Neural cell (in vitro differentiated cells): Measurements from ENCODE around the gene CPNE5. TPM values are rescaled to one million over a fixed set of nuclear protein-coding genes. Genes with fewer than 3 reads are reported as not detected.

ENCODE experiments used
- H2AFZ ChIP-seq: fragments of 200-600, 300-800 bp; sonication (generic), shearing (Covaris generic); 2 replicates; pipeline ENCODE4 v1.6.0; 2014; ENCODE audit warnings: low read depth, mild to moderate bottlenecking, antibody characterized with exemption, low read length, moderate library complexity
- H3F3A ChIP-seq: fragments of 200-600 bp; shearing (Covaris generic); 2 replicates; pipeline ENCODE4 v1.6.1; 2016; ENCODE audit warnings: mild to moderate bottlenecking, moderate library complexity, mixed read lengths, antibody characterized with exemption, low read length; ENCODE audit not compliant: insufficient read depth, poor library complexity, severe bottlenecking
- H3K27ac ChIP-seq: fragments of 200-600, 300-800 bp; sonication (generic), shearing (Covaris generic); 2 replicates; pipeline ENCODE4 v1.5.1; 2014; ENCODE audit warnings: mild to moderate bottlenecking, low read length, moderate library complexity
- H3K27me3 ChIP-seq: fragments of 300-800, 200-600 bp; sonication (generic), shearing (Covaris generic); 2 replicates; pipeline ENCODE4 v1.6.0; 2014; ENCODE audit warnings: mild to moderate bottlenecking, low read depth, low read length, moderate library complexity; ENCODE audit not compliant: insufficient read depth
- H3K36me3 ChIP-seq: fragments of 300-800, 200-600 bp; sonication (generic), shearing (Covaris generic); 2 replicates; pipeline ENCODE4 v1.5.1; 2014; ENCODE audit warnings: mild to moderate bottlenecking, antibody characterized with exemption, low read length, moderate library complexity; ENCODE audit not compliant: insufficient read depth
- H3K4me2 ChIP-seq: fragments of 300-800, 200-600 bp; sonication (generic), shearing (Covaris generic); 2 replicates; pipeline ENCODE4 v1.6.0; 2014; ENCODE audit warnings: mild to moderate bottlenecking, low read length
- H3K4me3 ChIP-seq: fragments of 300-800, 200-600 bp; sonication (generic), shearing (Covaris generic); 2 replicates; pipeline ENCODE4 v1.5.1; 2014; ENCODE audit warnings: mild to moderate bottlenecking, low read length, moderate library complexity
- H3K79me2 ChIP-seq: fragments of 200-600 bp; shearing (Covaris generic); replicated peaks from 2 replicates; pipeline ENCODE4 v1.6.0; 2014; ENCODE audit warnings: mild to moderate bottlenecking, low read length, moderate library complexity; ENCODE audit not compliant: insufficient read depth
- H3K9ac ChIP-seq: fragments of 300-800, 200-600 bp; sonication (generic), shearing (Covaris generic); 2 replicates; pipeline ENCODE4 v1.6.1; 2016; ENCODE audit warnings: mild to moderate bottlenecking, low read length, mixed read lengths
- H3K9me2 ChIP-seq: fragments of 200-600 bp; shearing (Covaris generic); 2 replicates; pipeline ENCODE4 v1.6.1; 2016; ENCODE audit warnings: mild to moderate bottlenecking, low read length, mixed read lengths; ENCODE audit not compliant: insufficient read depth
- H3K9me3 ChIP-seq: fragments of 200-600, 300-800 bp; sonication (generic), shearing (Covaris generic); 2 replicates; pipeline ENCODE4 v1.6.1; 2016; ENCODE audit warnings: mild to moderate bottlenecking, mixed run types, low read length, moderate library complexity, mixed read lengths
- H4K20me1 ChIP-seq: fragments of 200-600 bp; shearing (Covaris generic); 2 replicates; pipeline ENCODE4 v1.6.1; 2016; ENCODE audit warnings: mild to moderate bottlenecking, mixed run types; ENCODE audit not compliant: insufficient read depth
- CTCF ChIP-seq: fragments of 450-650 bp; IDR thresholded peaks from 2 replicates; pipeline ENCODE4 v1.5.1; 2014; ENCODE audit warnings: antibody characterized with exemption, mild to moderate bottlenecking, moderate library complexity; ENCODE audit not compliant: poor library complexity, severe bottlenecking
- EP300 ChIP-seq: fragments of 450-650 bp; conservative IDR thresholded peaks from 2 replicates; pipeline ENCODE4 v1.6.1; 2014; ENCODE audit warnings: antibody characterized with exemption, mild to moderate bottlenecking, moderate library complexity; ENCODE audit not compliant: poor library complexity, severe bottlenecking
- EZH2 ChIP-seq: fragments of 200-600, 300-800 bp; shearing (Covaris generic), sonication (generic); IDR thresholded peaks from 2 replicates; pipeline ENCODE4 v1.6.1; 2014; ENCODE audit warnings: antibody characterized with exemption, low read length, borderline replicate concordance, mild to moderate bottlenecking; ENCODE audit not compliant: insufficient read depth, poor library complexity, severe bottlenecking
- MXI1 ChIP-seq: fragments of 450-650 bp; conservative IDR thresholded peaks from 2 replicates; pipeline ENCODE4 v1.6.1; 2014; ENCODE audit warnings: antibody characterized with exemption, mild to moderate bottlenecking; ENCODE audit not compliant: poor library complexity, severe bottlenecking
- POLR2AphosphoS5 ChIP-seq: IDR thresholded peaks from 2 replicates; pipeline ENCODE4 v1.6.1; 2012
- RAD21 ChIP-seq: fragments of 450-650 bp; conservative IDR thresholded peaks from 2 replicates; pipeline ENCODE4 v1.6.1; 2014; ENCODE audit warnings: antibody characterized with exemption, mild to moderate bottlenecking, moderate library complexity
- REST ChIP-seq: IDR thresholded peaks from 2 replicates; pipeline ENCODE4 v1.6.1; 2012; ENCODE audit warnings: borderline replicate concordance
- SMC3 ChIP-seq: fragments of 450-650 bp; conservative IDR thresholded peaks from 2 replicates; pipeline ENCODE4 v1.6.1; 2014; ENCODE audit warnings: antibody characterized with exemption, mild to moderate bottlenecking, moderate library complexity; ENCODE audit not compliant: poor library complexity
- TAF1 ChIP-seq: IDR thresholded peaks from 2 replicates; pipeline ENCODE4 v1.6.1; 2012; ENCODE audit warnings: low read depth
- polyA plus RNA-seq: library from polyadenylated mRNA; depleted of rRNA; stranded (reverse); fragments of >200 nt; gene quantifications from 2 replicates; pipeline ENCODE4 v1.2.3, GENCODE V29; 2014

Gene CPNE5
- polyA plus RNA-seq, 1 donor from 2014 or later: 8.7 TPM

GRCh38 chr6:36698871-36699271, 140.4 kb downstream of the CPNE5 start (continued):
- TF ChIP-seq SMC3 (no peak), EZH2 (no peak)

GRCh38 chr6:36698196-36698595, 141.0 kb downstream of the CPNE5 start:
- Histone ChIP-seq H3K4me3 (no peak overlapping the region), H3K9me3 (no peaks in the 10 kb centered on the region), H4K20me1 (no peaks in the 10 kb centered on the region), H3K79me2 (no peaks in the 10 kb centered on the region), H3K9ac (no peak overlapping the region), H3K9me2 (no peaks in the 10 kb centered on the region), H3F3A (no peaks in the 10 kb centered on the region), H2AFZ (no peak overlapping the region), H3K4me2 (no peak overlapping the region), H3K27ac (no peak overlapping the region), H3K36me3 (no peaks in the 10 kb centered on the region), H3K27me3 (no peaks in the 10 kb centered on the region)
- TF ChIP-seq RAD21 (no peak), EZH2 (no peak), MXI1 (no peak), EP300 (no peak), SMC3 (no peak), POLR2AphosphoS5 (no peak), CTCF (no peak), TAF1 (no peak), REST (no peak)

- Histone ChIP-seq H3K9me3 (no peaks in the 10 kb centered on the region), H4K20me1 (no peaks in the 10 kb centered on the region), H3K9me2 (no peaks in the 10 kb centered on the region), H3K4me2 (no peak within 1 kb of the TSS), H3K4me3 (no peak within 1 kb of the TSS), H3K9ac (no peak within 1 kb of the TSS), H3K36me3 (no peaks in the 10 kb centered on the region), H2AFZ (no peak within 1 kb of the TSS), H3K27me3 (no peaks in the 10 kb centered on the region), H3K79me2 (no peaks in the 10 kb centered on the region), H3K27ac (no peak within 1 kb of the TSS), H3F3A (no peaks in the 10 kb centered on the region)
- TF ChIP-seq EP300 (no peak), EZH2 (no peak), MXI1 (no peak)
Observed at GRCh38 chr6:36697481-36697903, 141.8 kb downstream of the CPNE5 start, which contains the start of gene RAB44. Gene RAB44 (plus strand): TSS chr6:36697826. CDS start chr6:36704236, 6,410 bp downstream.
